NCI-H1048 (cell line): ENCODE data around the gene C1QTNF8.

ENCODE experiments used
- DNase-seq: peaks from one replicate; lab custom pipeline; 2025; lab: John Stamatoyannopoulos, UW

C1QTNF8 gene

DNA sequence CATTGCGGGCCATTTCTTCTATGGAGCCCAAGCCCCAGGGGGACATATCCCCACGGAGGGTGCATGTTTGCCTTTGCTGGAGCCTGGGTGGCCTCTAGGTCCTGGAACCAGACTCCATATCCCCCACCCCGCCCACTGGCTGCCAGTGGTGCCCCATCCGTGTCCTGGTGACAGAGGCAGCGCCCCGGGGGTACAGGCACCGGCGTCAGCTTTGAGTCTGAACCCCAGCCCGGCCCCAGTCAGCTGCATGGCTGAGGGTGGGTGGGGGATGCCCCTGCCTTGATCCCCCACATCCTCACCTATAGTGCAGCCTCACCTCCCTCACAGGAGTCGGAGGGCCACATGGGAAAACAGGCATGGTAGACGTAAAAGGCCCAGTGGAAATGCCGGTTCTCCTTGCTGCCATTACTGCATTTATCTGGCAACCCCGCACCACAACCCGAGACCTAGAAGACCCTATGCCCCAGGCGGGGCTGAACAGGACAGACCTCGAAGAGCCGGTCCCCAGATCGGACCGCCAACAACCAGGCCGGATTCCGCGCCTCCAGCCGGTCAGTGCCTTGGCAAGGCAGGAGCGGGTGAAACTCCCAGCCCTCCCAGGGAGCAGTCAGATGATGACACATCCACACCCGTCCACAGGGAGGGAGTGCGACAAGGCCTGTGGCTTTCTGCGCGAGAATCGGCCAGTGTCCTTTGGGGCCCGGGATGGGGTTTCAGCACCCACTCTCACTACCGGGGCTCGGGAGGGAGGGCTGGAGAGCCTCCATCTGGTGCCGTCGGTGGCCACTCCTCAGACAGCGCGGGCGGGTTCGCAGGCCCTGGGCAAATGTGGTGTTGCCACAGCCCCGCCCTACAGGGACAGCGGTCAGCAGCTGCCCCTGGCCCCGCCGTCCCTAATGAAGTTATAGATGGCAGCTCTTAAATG lies 35.4 kb downstream of the C1QTNF8 start:
- no peak for DNase-seq

DNA sequence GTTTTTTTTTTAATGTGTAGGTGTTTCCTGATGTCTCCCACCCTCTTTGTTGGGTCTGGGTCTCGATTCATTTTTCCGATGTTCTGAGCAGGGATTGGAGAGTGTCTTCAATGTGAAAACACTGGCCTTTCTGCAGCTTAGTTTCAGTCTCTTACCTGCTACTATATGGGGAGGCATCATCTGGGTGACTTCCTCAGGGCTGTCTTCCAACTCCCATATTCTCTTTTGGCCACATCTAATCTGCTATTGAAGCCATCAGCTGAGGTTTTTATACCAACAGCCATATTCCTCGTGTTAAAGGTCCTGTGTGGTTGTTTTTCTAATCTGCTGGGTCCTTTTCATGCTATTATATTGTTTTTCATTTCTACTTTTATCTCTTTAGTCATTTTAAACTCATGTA lies 36.7 kb downstream of the C1QTNF8 start:
- no peak for DNase-seq

DNA sequence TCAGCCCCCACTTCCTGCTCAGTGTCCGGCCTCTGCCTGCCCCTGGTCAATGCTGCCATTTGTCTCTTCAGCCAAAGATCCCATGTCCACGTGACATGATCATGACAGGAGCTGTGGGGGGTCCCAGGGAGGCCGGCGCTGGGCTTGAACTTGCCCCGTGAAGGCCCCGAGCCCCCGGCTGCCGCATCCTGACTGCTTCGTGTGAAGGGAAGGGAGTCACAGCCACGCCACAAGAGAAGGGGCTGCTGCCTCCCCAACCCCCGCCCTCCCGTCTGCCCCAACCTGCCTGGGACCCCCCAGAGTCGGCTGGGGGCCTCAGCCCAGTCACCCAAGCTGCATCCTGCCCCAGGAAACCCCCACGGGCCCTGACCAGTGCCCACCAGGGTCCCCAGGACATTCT lies 37.8 kb downstream of the C1QTNF8 start:
- DNase-seq: no peak

GRCh38 chr16:1057252-1057932 lies 38.7 kb downstream of the C1QTNF8 start:
- no peak for DNase-seq

- DNase-seq: no peak
Measured at GRCh38 chr16:1056196-1056595, 39.8 kb downstream of the C1QTNF8 start.

DNA sequence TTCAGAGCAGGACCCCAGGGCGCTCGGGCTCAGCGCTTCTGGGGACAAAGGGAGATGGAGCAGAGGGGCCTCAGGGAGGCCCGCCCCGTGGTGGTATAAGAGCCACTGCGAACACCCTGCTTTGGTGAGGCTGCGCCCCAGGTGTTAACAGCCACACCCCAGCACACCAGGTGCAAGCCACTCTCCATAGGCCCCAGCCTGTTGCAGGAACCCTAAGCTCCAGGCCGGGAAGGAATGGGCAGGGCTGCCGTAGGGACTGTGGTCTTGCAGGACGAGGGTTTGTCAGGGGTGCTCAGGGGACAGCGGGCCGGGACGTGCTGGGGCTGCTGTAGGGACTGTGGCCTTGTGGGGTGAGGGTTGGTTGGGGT lies 40.5 kb downstream of the C1QTNF8 start:
- no peak for DNase-seq

GRCh38 chr16:1054660-1055556 lies 41.1 kb downstream of the C1QTNF8 start:
- DNase-seq: no peak

GRCh38 chr16:1053700-1054368 lies 42.2 kb downstream of the C1QTNF8 start:
- DNase-seq: no peak

GRCh38 chr16:1053121-1053521 lies 42.9 kb downstream of the C1QTNF8 start:
- DNase-seq: no peak

DNA sequence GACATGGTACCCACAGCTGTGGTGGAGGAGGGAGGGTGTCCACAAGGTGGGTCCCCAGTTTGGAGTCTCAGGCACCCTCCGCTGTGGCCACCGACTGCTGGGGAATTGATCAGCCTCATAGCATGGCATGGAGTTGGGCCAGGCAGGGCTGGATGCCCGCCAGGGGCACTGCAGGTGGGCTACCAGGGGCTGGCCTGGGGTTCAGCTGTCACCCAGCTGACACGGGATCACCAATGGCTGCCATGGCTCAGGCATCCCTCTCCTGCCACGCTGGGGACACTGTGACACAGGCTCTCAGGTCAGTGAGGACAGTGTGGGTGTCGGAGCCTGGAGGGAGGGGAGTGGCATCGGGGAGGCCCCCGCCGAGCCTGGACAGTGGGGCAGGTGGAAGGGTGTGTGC lies 43.3 kb downstream of the C1QTNF8 start:
- DNase-seq: no peak

DNA sequence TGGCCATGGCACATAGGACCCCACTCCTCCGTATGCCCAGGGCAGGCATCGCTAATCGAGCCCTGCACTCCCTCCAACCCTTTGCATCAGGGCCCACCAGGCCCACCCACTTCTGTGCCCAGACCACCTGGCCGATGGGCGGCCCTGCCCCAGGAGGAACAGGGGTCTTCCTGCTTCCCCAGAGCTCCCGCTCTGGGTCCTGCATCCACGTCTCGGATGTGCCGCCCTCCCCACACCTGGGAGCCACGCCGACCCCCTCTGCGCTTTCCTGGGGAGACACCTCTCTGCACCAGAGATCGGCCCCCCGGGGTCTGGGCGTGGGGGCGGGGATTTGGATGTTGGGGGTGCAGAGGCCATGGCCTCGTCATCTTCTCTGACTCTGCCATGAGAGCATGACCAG lies 44.6 kb downstream of the C1QTNF8 start:
- no peak for DNase-seq

DNA sequence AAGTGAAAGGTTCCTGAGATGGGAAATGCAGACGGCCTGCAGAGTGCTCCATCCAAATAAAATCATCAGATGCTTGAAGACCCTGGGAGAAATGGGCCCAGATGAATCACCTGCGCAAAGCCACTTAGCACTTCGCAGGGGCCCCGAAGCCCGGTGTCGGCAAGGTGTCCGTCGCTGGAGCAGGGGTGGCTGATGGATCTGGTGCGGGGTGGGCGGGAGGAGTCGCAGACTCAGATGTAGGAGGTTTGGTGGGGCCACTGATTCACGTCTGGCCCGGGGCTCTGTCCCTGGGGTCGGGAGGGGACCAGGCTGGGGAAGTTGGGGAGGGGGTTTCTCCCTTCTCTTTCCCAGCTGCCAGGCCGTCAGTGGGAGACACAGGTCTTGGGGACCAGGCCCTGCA lies 45.1 kb downstream of the C1QTNF8 start:
- no peak for DNase-seq

DNA sequence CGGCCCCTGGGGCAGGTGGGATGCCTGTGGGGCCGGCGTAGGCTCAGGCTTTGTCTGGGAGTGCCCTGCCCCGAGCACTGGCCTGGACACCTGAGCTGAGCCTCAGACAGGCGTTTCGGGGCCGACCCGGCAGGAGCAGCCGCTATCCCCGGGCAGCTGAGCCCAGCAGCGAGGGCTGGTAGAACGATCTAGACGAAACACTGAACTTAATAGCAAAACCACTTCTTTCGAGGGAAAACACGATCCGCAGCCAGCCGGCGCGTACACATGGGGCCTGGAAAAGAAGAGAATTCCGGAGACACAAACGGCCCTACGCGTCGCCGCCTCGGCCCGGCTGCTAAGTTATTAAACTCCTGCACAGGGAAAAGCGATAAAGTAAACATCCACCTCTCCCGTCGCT lies 45.5 kb downstream of the C1QTNF8 start:
- DNase-seq: no peak

DNA sequence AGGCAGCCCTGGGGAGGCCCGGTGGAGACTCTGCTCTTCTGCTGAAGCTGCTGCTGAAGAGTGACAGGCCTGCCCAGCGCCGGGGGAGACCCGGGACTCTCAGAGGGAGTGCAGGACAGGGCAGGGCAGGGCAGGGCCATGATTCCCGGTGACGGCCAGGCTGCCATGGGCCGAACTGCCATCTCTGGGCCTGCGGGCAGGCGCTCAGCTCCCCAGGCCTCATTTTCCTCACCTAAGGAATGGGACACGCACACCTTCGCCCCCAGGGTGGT lies 46.1 kb downstream of the C1QTNF8 start:
- no peak for DNase-seq

GRCh38 chr16:1049113-1049975 lies 46.7 kb downstream of the C1QTNF8 start:
- DNase-seq: no peak

- no peak for DNase-seq
Measured at GRCh38 chr16:1048442-1049112, 47.5 kb downstream of the C1QTNF8 start.

DNA sequence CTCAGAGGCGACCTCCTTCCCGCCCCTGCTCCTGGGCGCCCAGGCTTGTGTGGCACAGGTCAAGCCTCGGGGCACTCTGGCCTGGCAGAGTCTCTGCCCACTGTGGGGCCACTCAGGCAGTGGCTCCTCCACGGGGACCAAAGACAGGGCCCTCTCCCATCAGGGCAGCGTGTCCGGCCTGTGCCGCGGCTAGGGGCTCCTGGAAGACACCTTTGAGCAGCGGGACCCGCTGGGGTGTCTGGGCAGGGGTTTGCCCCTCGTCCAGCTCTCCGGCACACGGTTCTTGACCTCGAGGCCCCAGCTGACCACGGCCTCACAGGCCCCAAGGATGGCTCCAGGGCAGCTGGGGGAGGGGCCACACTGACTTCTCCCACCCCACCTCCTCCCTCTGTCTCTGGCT lies 48.2 kb downstream of the C1QTNF8 start:
- DNase-seq: no peak

GRCh38 chr16:1047123-1047522 lies 48.9 kb downstream of the C1QTNF8 start:
- DNase-seq: no peak

DNA sequence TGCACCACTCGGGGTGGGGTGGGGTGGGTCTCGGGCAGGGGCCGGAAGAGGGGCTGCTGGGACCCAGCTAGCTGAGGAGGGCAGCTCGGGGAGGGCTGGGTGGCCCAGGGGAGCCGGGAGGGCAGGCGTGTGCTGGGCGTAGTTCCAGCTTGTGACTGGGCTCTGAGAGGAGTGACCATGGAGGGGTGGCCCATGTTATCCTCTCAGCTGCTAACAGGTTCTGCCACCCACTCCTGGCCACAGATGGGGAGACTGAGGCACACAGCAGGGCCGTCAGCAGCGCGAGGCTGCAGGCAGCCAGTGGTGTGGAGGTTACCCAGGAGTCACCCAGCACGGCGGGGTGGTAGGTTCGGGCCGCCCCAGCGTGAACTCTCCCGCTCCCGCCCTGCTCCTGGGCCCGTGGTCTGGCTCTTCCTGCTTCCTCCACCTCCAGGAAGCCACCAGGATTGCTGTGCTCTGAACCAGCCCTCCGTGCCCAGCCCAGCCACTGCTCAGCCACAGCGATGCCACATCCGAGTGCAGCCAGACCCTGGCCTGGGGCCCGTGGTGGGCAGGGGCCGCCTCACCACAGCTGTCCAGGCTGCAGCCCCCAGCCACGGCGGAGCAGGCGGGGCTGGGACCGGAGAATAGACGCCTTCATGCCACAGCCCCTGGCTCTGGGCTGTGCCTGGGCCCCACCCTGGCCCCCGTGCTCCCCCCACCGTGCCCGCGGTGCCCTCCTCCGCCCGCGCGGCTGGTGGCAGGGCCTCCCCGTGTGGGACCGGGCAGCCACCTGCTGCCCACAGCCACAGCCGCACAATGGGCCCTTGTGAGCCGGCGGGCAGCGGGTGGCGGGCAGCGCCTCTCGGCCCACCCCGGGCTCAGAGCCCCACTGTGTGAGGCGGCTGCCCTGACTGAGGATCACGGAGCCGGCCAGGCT lies 49.8 kb downstream of the C1QTNF8 start:
- DNase-seq: no peak
